Spleen (tissue), 11 donors: Measurements from ENCODE around the gene PIGW. TPM values are rescaled to one million over a fixed set of nuclear protein-coding genes. Genes with fewer than 3 reads are reported as not detected.

Source experiments
- DNase-seq: peaks from one replicate; pipeline ENCODE4 v3.0.0-alpha.2; 2020
- H3K27ac ChIP-seq, 8 donors: fragments of 200-600 bp; sonication (generic) in 7 of 8; 1 replicate in 4 of 8; 2 replicates in 4 of 8; pipeline versions ENCODE4 v1.5.0 to v1.8.0; 2016 to 2021; ENCODE audit warnings: inconsistent platforms in 4 of 8, mild to moderate bottlenecking in 4 of 8, moderate library complexity in 1 of 8
- H3K27me3 ChIP-seq, 7 donors: fragments of 200-600 bp; sonication (generic) in 6 of 7; replicated peaks in 1 of 7; 1 replicate in 4 of 7; 2 replicates in 3 of 7; pipeline versions ENCODE4 v1.5.0 to v1.8.0; 2016 to 2021; ENCODE audit warnings: inconsistent platforms in 3 of 7, mild to moderate bottlenecking in 1 of 7
- H3K36me3 ChIP-seq, 6 donors: fragments of 200-600 bp; sonication (generic) in 5 of 6; 1 replicate in 4 of 6; 2 replicates in 2 of 6; pipeline versions ENCODE4 v1.5.0 to v1.8.0; 2016 to 2021; ENCODE audit warnings: inconsistent platforms in 2 of 6
- H3K4me1 ChIP-seq, 6 donors: fragments of 200-600 bp; sonication (generic) in 5 of 6; 1 replicate in 3 of 6; 2 replicates in 3 of 6; pipeline versions ENCODE4 v1.5.0 to v1.8.0; 2016 to 2021; ENCODE audit warnings: inconsistent platforms in 3 of 6
- H3K4me3 ChIP-seq, 8 donors: fragments of 200-600 bp; sonication (generic) in 7 of 8; 1 replicate in 4 of 8; 2 replicates in 4 of 8; pipeline versions ENCODE4 v1.5.0 to v1.8.0; 2016 to 2021; ENCODE audit warnings: inconsistent platforms in 4 of 8, mild to moderate bottlenecking in 4 of 8, moderate library complexity in 2 of 8
- H3K9me3 ChIP-seq, 8 donors: fragments of 200-600 bp; sonication (generic) in 7 of 8; 1 replicate in 4 of 8; 2 replicates in 4 of 8; pipeline versions ENCODE4 v1.5.0 to v1.8.0; 2016 to 2021; ENCODE audit warnings: inconsistent platforms in 4 of 8
- CTCF ChIP-seq, 11 experiments: fragments of 200-600 bp in 7 of 11; fragments of 450-650 bp in 4 of 11; sonication (generic) in 4 of 11; IDR thresholded peaks in 8 of 11; conservative IDR thresholded peaks in 3 of 11; 1 replicate in 7 of 11; 2 replicates in 4 of 11; pipeline versions ENCODE4 v1.4.0 to v1.8.0; 2016 to 2021; ENCODE audit warnings: antibody characterized with exemption in 11 of 11, inconsistent platforms in 4 of 11, mild to moderate bottlenecking in 1 of 11
- POLR2A ChIP-seq, 3 donors: fragments of 450-650 bp; IDR thresholded peaks; one replicate each; pipeline ENCODE4 v1.5.1; 2017; ENCODE audit warnings: antibody characterized with exemption in 3 of 3, mild to moderate bottlenecking in 1 of 3
- POLR2AphosphoS5 ChIP-seq, 3 donors: sonication (generic); formaldehyde crosslinking; IDR thresholded peaks; one replicate each; pipeline ENCODE4 v1.5.1; 2017; ENCODE audit warnings: antibody characterized with exemption in 3 of 3
- WGBS, 5 donors: extraction: QIAGEN DNeasy Blood & Tissue Kit in 3 of 5; methylation state at CpG; one replicate each; pipeline versions ENCODE4 v1.1.5 to v1.1.7; 2013 to 2018; 5-methylcytosine and 5-hydroxymethylcytosine counted together
- intact Hi-C: fragments of 100-400 bp; cut with DNase I; formaldehyde crosslinking; loops from one replicate; pipeline ENCODE4 v1.15.0; 2023; ENCODE audit warnings: low total_unique reads
- polyA plus RNA-seq, 3 donors: library from polyadenylated mRNA; stranded (reverse); fragments of 200-250 nt; gene quantifications; one replicate each; pipeline ENCODE4 v1.2.1, GENCODE V29; 2013
- small RNA-seq, 4 donors: library from RNA; depleted of rRNA; stranded (forward); fragments of <200 nt; gene quantifications; one replicate each; pipeline ENCODE3, GENCODE V24; 2016
- total RNA-seq, 7 donors: library from RNA; depleted of rRNA in 3 of 7; stranded (reverse); fragments of >200 nt in 3 of 7; fragmentation: NEBNext Ultra II Directional in 4 of 7; extraction: Animal tissue kit (Norgen Biotek cat#: 25700) in 4 of 7; gene quantifications; one replicate each; pipeline versions ENCODE4 v1.1.0 to v1.2.1, GENCODE V29; 2016 to 2021
- donor health status: healthy with polysubstance abuse.
- donor health status: DM: no; HTN: no; CAD: no; lungs with moderate emphysema.
- donor health status: DM: no; HTN: no; CAD: no.
- donor health status: Bipolar disorder and iron deficiency.
- donor health status: healthy.
- donor health status: DM: no; HTN: no; CAD: no.
- donor health status: DM: yes; HTN: yes; CAD: no.

The PIGW gene
- total and polyA plus RNA-seq, 10 donors, result 3.3 to 7.7 (median 5.6) TPM

DNA sequence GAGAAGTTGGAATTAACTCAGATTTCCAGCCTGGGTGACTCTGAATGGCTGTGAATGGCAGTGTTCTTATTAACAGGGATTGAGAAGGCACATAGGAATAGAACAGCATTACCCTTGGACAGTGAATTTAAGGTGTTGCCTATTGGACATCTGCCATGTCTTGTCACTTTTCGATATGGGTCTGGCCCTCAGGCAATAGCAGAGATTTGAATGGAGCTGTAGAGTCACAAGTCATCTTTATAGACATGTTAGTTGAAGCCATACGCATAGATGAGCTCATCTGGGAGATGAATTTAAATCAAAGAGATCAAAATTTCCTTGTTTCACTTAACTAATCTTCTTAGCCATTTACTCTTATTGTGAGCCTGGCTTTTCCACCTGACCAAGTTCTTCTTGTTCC is 42.0 kb downstream of the PIGW start:
- Histone ChIP-seq H3K4me3 (no peak overlapping the region), H3K9me3 (no peaks in the 10 kb centered on the region), H3K36me3 (peaks cover 3 to 95% (median 74%) of the 10 kb centered on the region in 6 donors), H3K27ac (no peak overlapping the region), H3K4me1 (peaks cover 0 to 29% (median 0%) of the 10 kb centered on the region in 6 donors), H3K27me3 (no peaks in the 10 kb centered on the region)
- 90 to 98% (median 93%) methylated on average over 2 of the region's 2 CpGs for WGBS, 5 donors
- no peak for DNase-seq
- TF ChIP-seq CTCF (IDR thresholded peaks at IDR 0.05 in 8 of 11, conservative IDR thresholded peaks at IDR 0.05 in 3 of 11) (no peak), POLR2AphosphoS5 (IDR thresholded peaks at IDR 0.05) (no peak), POLR2A (IDR thresholded peaks at IDR 0.05) (no peak)
- intact Hi-C loops, result no loop called here

- H3K36me3 ChIP-seq, result peaks cover 3 to 95% (median 78%) of the 10 kb centered on the region in 6 donors
- no peak overlapping the region for H3K4me3 ChIP-seq
- WGBS, 5 donors, result 92 to 96% (median 96%) methylated on average over 2 of the region's 2 CpGs
- H3K4me1 ChIP-seq, result peaks cover 0 to 17% (median 0%) of the 10 kb centered on the region in 6 donors
- H3K27ac ChIP-seq, result no peak overlapping the region
- TF ChIP-seq CTCF (IDR thresholded peaks at IDR 0.05 in 8 of 11, conservative IDR thresholded peaks at IDR 0.05 in 3 of 11), result no peak
- no peak for TF ChIP-seq POLR2A (IDR thresholded peaks at IDR 0.05)
- TF ChIP-seq POLR2AphosphoS5 (IDR thresholded peaks at IDR 0.05), result no peak
- intact Hi-C loops, result no loop called here
- no peak for DNase-seq
- H3K9me3 ChIP-seq, result no peaks in the 10 kb centered on the region
- no peaks in the 10 kb centered on the region for H3K27me3 ChIP-seq
These were observed 43.9 kb downstream of the PIGW start for GRCh38 chr17:36578671-36579070.

- H3K9me3 ChIP-seq, result no peaks in the 10 kb centered on the region
These were observed 49.0 kb downstream of the PIGW start for GRCh38 chr17:36583787-36584186.

DNA sequence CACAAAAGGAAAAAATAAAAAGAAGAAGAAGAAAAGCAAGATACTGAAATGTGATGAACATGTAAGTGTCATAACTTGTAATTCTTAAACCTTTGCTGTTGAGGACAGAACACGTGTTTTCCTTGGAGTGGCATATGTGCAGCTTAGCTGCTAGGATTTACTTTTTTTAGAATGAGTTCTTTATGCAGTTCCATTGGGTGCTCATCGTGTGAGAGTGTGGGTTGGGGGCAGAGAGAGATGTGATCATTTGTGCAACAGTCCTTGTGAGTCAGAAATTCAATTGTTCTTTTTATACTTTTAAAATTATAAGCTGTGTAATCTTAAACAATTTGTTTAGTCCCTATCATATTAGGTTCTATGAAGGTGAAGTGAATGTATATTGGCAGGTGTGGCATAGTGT is 51.4 kb downstream of the PIGW start:
- 93 to 97% (median 95%) methylated on average over 2 of the region's 2 CpGs for WGBS, 5 donors

More at GRCh38 chr17:36583787-36584186, 49.0 kb downstream of the PIGW start:
- H3K36me3 ChIP-seq, result peaks cover 3 to 100% (median 98%) of the 10 kb centered on the region in 6 donors
- intact Hi-C loops, result no loop called here
- DNase-seq, result no peak
- TF ChIP-seq POLR2AphosphoS5 (IDR thresholded peaks at IDR 0.05), result no peak
- no peak for TF ChIP-seq CTCF (IDR thresholded peaks at IDR 0.05 in 8 of 11, conservative IDR thresholded peaks at IDR 0.05 in 3 of 11)
- no peak for TF ChIP-seq POLR2A (IDR thresholded peaks at IDR 0.05)
- no peak overlapping the region for H3K27ac ChIP-seq
- H3K4me1 ChIP-seq, result no peaks in the 10 kb centered on the region
- H3K27me3 ChIP-seq, result no peaks in the 10 kb centered on the region
- 79 to 96% (median 85%) methylated on average over 1 of the region's 1 CpG for WGBS, 5 donors
- H3K4me3 ChIP-seq, result no peak overlapping the region

More for the DNA sequence above, 51.4 kb downstream of the PIGW start:
- DNase-seq, result no peak
- Histone ChIP-seq H3K36me3 (peaks cover 0 to 99% (median 83%) of the 10 kb centered on the region in 6 donors), H3K27me3 (no peaks in the 10 kb centered on the region), H3K9me3 (no peaks in the 10 kb centered on the region), H3K4me1 (peaks cover 0 to 19% (median 4%) of the 10 kb centered on the region in 6 donors), H3K4me3 (no peak overlapping the region), H3K27ac (no peak overlapping the region)
- no peak for TF ChIP-seq CTCF (IDR thresholded peaks at IDR 0.05 in 8 of 11, conservative IDR thresholded peaks at IDR 0.05 in 3 of 11)
- intact Hi-C loops, result no loop called here

Small RNAs within 50 kb of the gene (small RNA-seq; reads per million reads assigned to genes)
- gene RNA5SP439, result 0 reads per million in 4 donors

Other genes starting within 250 kb of the PIGW start
- gene TBC1D3G, start 211.1 kb upstream of the PIGW start, total RNA-seq, result 1 to 10 TPM in 2 of 7 donors, not detected in 5; 2.0 to 5.2 TPM
- gene TBC1D3G, start 211.1 kb upstream of the PIGW start, polyA plus RNA-seq, result 10 to 100 TPM in 1 of 3 donors, under 1 TPM in 1, not detected in 1; 0.61 to 11.3 TPM
- under 1 TPM in 1 of 7 donors, not detected in 6; 0.64 TPM for gene TBC1D3H, start 146.6 kb upstream of the PIGW start, total RNA-seq
- 1 to 10 TPM in 2 of 3 donors, not detected in 1; 2.8 to 4.5 TPM for gene TBC1D3H, start 146.6 kb upstream of the PIGW start, polyA plus RNA-seq
- 10 to 100 TPM; 24.2 to 42.4 (median 28.6) TPM for gene ZNHIT3, start 48.3 kb upstream of the PIGW start, total RNA-seq
- 10 to 100 TPM; 41.4 to 58.0 (median 52.9) TPM for gene ZNHIT3, start 48.3 kb upstream of the PIGW start, polyA plus RNA-seq
- gene MYO19, start 119 bp upstream of the PIGW start, total RNA-seq, result 10 to 100 TPM; 41.7 to 68.9 (median 56.1) TPM
- gene MYO19, start 119 bp upstream of the PIGW start, polyA plus RNA-seq, result 10 to 100 TPM; 15.6 to 23.6 (median 21.4) TPM
- gene GGNBP2, start 9.9 kb downstream of the PIGW start, total RNA-seq, result 100 to 1,000 TPM in 2 of 7 donors, 10 to 100 TPM in 5; 83.3 to 123 (median 94.7) TPM
- gene GGNBP2, start 9.9 kb downstream of the PIGW start, polyA plus RNA-seq, result 10 to 100 TPM; 60.8 to 65.5 (median 61.3) TPM
- 1 to 10 TPM; 3.9 to 7.8 (median 5.2) TPM for gene DHRS11, start 56.9 kb downstream of the PIGW start, total RNA-seq
- 1 to 10 TPM; 4.1 to 5.1 (median 4.7) TPM for gene DHRS11, start 56.9 kb downstream of the PIGW start, polyA plus RNA-seq
- gene MRM1, start 66.6 kb downstream of the PIGW start, total RNA-seq, result 1 to 10 TPM; 5.4 to 9.1 (median 7.7) TPM
- 10 to 100 TPM in 2 of 3 donors, 1 to 10 TPM in 1; 9.4 to 13.8 (median 12.2) TPM for gene MRM1, start 66.6 kb downstream of the PIGW start, polyA plus RNA-seq